GM10847 (cell line): Measurements from ENCODE around the gene TSHB.

ENCODE experiments used
- POLR2A ChIP-seq: IDR thresholded peaks from 2 replicates; pipeline ENCODE4 v1.6.1; 2011; ENCODE audit not compliant: insufficient read length; ENCODE audit errors: extremely low read depth

The TSHB gene

DNA sequence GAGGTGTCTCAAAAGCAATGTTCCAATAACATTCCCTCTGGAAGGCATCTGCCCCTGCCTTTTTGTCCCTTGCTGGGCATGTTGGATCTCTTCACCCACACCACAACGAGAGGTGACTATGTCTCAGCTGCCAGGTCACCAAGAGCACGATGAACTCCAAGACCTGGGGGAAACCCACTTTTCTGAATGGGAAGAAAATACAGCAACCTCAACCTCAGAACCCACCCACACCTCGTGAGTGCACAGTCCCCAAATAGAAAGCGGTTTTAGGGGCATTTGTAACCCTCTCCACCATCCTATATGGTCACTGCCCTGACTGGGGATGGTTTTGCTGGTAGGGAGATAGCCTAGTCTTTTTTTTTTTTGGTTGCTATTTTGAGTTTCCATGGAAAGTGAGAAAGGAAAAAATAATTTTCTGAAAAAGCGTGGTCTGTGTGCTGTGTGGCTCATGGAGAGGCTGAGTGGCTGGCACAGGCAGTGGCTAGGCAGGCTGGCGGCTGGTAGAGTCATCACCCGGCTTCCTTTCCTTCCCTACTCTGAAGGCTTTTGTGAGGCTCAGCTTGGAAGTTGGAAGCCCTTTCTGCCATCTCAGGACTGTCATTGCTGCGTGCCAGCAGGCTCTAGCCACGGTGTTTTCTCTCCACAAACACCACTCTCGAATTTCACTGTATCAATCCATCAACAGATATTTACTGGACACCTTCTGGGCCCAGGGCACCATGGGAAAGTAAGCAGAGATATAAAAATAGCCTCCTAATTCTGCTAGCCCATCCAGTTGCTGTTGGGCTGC is 43.9 kb downstream of the TSHB start:
- TF ChIP-seq POLR2A = no peak

DNA sequence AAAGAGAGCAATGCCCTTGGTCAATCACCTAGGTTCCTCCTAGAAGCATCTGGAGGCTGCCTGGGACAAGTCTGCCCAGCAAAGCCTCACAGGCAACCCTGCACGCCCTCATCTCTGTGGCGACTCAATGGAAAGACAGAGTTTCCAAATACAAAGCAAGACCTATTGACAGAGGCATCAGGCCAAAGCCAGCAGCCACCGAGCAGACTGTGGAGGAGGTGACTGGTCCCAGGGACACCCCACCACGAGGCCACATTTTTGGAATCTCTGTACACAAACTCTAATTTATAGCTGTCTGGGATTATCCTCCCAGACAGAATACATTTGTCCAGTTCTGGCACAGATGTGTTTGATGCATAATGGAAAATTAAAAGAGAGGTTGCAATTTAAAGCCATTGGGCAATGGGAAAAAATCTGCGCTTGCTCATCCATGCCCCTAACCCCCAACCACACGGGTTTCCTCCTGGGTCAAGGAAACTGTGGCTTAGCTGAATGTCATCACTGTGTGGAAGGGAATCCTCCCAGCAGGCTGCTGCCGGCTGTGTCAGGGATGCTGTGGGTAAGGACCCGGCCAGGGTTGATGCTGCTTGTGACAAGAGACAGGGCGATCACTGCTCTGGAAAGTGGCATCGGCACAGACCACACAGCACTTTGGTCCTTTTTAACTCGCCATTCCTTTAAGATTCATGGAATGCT is 45.4 kb downstream of the TSHB start:
- TF ChIP-seq POLR2A = no peak

DNA sequence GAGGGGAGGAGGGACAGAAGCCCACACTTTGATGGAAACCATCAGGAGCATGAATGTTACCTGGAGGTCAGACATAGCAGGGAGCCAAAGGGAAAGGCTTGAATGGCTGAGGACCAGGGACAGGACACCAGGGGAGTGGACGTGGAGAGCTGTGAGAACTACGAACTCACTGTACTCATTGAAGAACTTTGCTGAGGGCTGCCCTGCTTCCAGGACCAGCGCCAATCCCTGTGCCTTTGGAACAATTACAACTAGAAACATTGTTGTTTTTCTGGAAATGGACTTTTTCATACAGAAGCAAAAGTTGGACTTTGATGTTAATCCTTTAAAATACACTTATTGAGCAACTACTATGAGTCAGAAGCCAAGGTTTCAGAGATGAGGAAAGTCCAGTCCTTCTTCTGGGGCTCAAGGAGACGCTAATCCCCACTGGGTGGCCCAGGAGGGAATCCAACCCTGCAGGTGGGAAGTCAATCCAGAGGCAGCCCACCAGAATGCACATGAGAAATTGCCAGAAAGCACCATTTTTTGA is 46.8 kb downstream of the TSHB start:
- TF ChIP-seq POLR2A = no peak

DNA sequence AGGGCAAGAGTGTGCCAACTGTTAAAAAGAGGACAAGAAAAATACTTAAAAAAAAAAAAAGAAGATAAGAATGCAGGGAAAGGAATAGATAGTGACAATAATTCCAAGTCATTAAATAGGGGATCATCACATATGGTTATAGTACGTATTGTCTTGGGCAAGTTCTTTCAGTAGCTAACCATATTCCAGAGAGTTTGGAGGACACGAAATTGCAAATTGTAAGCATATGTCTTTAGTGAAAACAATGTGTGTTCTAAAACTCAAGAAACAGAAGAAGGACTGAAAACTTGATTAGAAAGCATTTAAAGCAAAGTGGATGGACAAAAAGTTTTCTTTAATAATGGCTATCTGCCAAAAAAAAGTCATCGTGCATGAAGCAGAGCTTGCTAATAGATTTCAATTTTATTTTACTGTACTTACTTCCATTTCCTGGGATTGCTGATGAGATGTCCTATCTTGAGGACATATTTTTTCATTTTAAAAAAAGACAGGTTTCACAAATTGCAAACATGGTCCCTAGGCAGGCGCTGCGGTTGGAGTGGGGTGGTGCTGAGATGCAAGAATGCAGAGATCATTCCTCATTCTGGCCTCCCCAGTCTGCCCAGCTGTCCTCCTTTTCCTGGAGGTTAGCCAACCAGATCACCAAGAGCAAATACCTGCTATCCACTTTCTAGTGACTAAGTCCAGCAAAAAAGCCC is 47.8 kb downstream of the TSHB start:
- no peak for TF ChIP-seq POLR2A

DNA sequence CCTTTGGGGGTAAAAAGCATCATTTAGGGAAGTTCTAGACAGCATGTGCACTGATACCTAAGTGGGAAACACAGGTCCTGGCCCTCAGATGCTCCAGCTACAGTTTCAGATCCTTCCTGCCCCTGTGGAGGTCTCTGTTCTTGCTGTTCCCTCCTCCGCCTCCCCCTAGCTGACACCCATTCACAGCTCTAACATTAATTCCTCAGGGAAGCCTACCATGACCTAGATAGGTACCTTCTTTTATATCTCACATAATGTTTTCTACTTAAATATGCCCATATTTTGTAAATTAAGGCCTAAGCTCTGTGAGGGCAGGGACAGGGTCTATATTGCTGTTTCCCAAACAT is 48.3 kb downstream of the TSHB start:
- no peak for TF ChIP-seq POLR2A

DNA sequence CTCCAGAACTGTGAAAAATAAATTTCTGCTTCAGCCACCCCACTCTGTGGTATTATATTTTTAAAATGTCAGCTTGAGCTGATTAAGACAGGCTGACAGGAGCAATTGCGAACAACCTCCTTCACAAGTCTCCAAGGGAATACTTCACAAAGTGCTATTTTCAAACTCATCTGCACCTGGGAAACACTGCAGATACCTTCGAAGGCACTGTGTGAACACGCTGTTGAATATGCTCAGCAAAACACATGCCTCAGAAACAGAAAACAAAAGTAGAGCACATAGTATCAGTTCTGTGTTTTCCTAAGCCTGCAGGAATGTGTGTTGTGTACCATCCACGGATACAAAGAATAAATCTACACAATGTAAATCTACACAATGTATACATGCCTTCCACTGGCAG is 49.1 kb downstream of the TSHB start:
- no peak for TF ChIP-seq POLR2A

DNA sequence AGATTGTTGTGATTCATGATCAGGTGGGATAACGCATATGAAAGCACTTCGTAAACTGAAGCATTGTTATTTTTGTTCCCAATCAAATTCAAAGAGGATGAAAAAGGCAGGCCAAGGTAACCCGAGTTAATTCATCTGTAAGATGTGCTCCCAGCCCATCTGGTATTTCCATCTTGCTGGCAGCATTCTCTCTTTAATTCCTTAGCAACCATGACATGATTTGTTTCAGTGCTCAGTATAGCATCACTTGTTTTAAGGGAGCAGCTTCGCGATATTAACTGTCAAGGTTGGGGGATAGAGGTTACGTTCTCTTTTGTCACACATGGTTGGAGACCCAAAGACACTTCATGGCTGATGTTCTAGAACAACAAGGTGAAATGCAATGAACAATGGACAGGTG is 53.3 kb downstream of the TSHB start:
- no peak for TF ChIP-seq POLR2A
